Loucy (cell line): ENCODE results near the gene PAQR9.

Source experiments
- H2AFZ ChIP-seq: fragments of 200-600 bp; sonication (generic); 2 replicates; pipeline ENCODE4 v1.6.0; 2016; ENCODE audit warnings: antibody characterized with exemption, mild to moderate bottlenecking, low read length, moderate library complexity
- H3F3A ChIP-seq: fragments of 200-600 bp; 2 replicates; pipeline ENCODE4 v1.6.0; 2016; ENCODE audit warnings: antibody characterized with exemption, low read depth, mild to moderate bottlenecking
- H3K27me3 ChIP-seq: fragments of 200-600 bp; sonication (generic); 2 replicates; pipeline ENCODE4 v1.6.1; 2014; ENCODE audit warnings: low read length, mild to moderate bottlenecking; ENCODE audit not compliant: insufficient read depth, poor library complexity, severe bottlenecking
- H3K36me3 ChIP-seq: fragments of 200-600 bp; sonication (generic); 2 replicates; pipeline ENCODE4 v1.6.1; 2016; ENCODE audit warnings: low read length; ENCODE audit not compliant: insufficient read depth
- H3K4me1 ChIP-seq: fragments of 200-600 bp; sonication (generic); 2 replicates; pipeline ENCODE4 v1.5.1; 2014; ENCODE audit warnings: low read length, mild to moderate bottlenecking; ENCODE audit not compliant: insufficient read depth, poor library complexity, severe bottlenecking
- H3K4me2 ChIP-seq: fragments of 200-600 bp; sonication (generic); 2 replicates; pipeline ENCODE4 v1.6.0; 2014; ENCODE audit warnings: antibody characterized with exemption, low read length, low read depth, mild to moderate bottlenecking; ENCODE audit not compliant: poor library complexity, severe bottlenecking
- H3K4me3 ChIP-seq: fragments of 200-600 bp; sonication (generic); 2 replicates; pipeline ENCODE4 v1.5.1; 2014; ENCODE audit warnings: low read length, mild to moderate bottlenecking, mixed read lengths; ENCODE audit not compliant: poor library complexity, severe bottlenecking
- H3K79me2 ChIP-seq: fragments of 200-600 bp; sonication (generic); 2 replicates; pipeline ENCODE4 v1.6.1; 2014; ENCODE audit warnings: low read length; ENCODE audit not compliant: insufficient read depth
- H3K9ac ChIP-seq: fragments of 200-600 bp; sonication (generic); 2 replicates; pipeline ENCODE4 v1.6.0; 2014; ENCODE audit warnings: mild to moderate bottlenecking, low read depth, low read length, moderate library complexity; ENCODE audit not compliant: poor library complexity, severe bottlenecking
- H3K9me2 ChIP-seq: fragments of 200-600 bp; sonication (generic); replicated peaks from 2 replicates; pipeline ENCODE4 v1.6.1; 2016; ENCODE audit warnings: low read depth, low read length, mixed read lengths
- H3K9me3 ChIP-seq: fragments of 200-600 bp; sonication (generic); 2 replicates; pipeline ENCODE4 v1.6.1; 2014; ENCODE audit warnings: mild to moderate bottlenecking, antibody characterized with exemption, low read length, low read depth; ENCODE audit not compliant: insufficient read depth
- H4K20me1 ChIP-seq: fragments of 200-600 bp; sonication (generic); 2 replicates; pipeline ENCODE4 v1.6.0; 2014; ENCODE audit warnings: antibody characterized with exemption, low read length, mild to moderate bottlenecking; ENCODE audit not compliant: insufficient read depth, poor library complexity, severe bottlenecking
- EZH2phosphoT487 ChIP-seq: fragments of 200-600 bp; IDR thresholded peaks from 2 replicates; pipeline ENCODE4 v1.6.1; 2018; ENCODE audit warnings: antibody characterized with exemption, mild to moderate bottlenecking, moderate library complexity, borderline replicate concordance
- TF ChIP-seq, protein P1 (sequence below): fragments of 200-600 bp; sonication (generic); conservative IDR thresholded peaks from 2 replicates; pipeline ENCODE4 v1.5.1; 2014; ENCODE audit warnings: mild to moderate bottlenecking, antibody characterized with exemption, low read length

PAQR9 gene

DNA sequence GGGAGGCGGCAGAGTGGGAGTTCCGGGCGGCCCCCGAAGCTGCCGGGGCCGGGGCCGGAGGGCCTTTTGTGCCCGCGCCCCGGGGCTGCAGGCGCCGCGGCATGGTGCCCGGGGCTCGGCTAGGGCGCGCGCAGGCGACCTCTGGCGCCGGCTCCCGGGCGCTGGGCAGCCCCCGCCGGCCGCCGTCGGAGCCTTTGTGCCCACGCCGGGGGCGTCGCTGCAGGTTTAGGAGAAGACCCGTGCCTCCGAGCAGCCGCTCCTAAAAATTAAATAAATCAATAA, 299 bp downstream of the PAQR9 start:
- TF ChIP-seq EZH2phosphoT487 = no peak
- TF ChIP-seq, protein P1, sequence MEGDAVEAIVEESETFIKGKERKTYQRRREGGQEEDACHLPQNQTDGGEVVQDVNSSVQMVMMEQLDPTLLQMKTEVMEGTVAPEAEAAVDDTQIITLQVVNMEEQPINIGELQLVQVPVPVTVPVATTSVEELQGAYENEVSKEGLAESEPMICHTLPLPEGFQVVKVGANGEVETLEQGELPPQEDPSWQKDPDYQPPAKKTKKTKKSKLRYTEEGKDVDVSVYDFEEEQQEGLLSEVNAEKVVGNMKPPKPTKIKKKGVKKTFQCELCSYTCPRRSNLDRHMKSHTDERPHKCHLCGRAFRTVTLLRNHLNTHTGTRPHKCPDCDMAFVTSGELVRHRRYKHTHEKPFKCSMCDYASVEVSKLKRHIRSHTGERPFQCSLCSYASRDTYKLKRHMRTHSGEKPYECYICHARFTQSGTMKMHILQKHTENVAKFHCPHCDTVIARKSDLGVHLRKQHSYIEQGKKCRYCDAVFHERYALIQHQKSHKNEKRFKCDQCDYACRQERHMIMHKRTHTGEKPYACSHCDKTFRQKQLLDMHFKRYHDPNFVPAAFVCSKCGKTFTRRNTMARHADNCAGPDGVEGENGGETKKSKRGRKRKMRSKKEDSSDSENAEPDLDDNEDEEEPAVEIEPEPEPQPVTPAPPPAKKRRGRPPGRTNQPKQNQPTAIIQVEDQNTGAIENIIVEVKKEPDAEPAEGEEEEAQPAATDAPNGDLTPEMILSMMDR = no peak
- H4K20me1 ChIP-seq = no peaks in the 10 kb centered on the region
- H3K4me2 ChIP-seq = no peak overlapping the region
- H3F3A ChIP-seq = no peaks in the 10 kb centered on the region
- H3K36me3 ChIP-seq = no peaks in the 10 kb centered on the region
- H3K4me3 ChIP-seq = no peak overlapping the region
- H2AFZ ChIP-seq = no peak overlapping the region
- H3K9me3 ChIP-seq = no peaks in the 10 kb centered on the region
- H3K9ac ChIP-seq = no peak overlapping the region
- H3K27me3 ChIP-seq = no peaks in the 10 kb centered on the region
- H3K79me2 ChIP-seq = no peaks in the 10 kb centered on the region
- H3K4me1 ChIP-seq = no peaks in the 10 kb centered on the region
- H3K9me2 ChIP-seq = no peaks in the 10 kb centered on the region

DNA sequence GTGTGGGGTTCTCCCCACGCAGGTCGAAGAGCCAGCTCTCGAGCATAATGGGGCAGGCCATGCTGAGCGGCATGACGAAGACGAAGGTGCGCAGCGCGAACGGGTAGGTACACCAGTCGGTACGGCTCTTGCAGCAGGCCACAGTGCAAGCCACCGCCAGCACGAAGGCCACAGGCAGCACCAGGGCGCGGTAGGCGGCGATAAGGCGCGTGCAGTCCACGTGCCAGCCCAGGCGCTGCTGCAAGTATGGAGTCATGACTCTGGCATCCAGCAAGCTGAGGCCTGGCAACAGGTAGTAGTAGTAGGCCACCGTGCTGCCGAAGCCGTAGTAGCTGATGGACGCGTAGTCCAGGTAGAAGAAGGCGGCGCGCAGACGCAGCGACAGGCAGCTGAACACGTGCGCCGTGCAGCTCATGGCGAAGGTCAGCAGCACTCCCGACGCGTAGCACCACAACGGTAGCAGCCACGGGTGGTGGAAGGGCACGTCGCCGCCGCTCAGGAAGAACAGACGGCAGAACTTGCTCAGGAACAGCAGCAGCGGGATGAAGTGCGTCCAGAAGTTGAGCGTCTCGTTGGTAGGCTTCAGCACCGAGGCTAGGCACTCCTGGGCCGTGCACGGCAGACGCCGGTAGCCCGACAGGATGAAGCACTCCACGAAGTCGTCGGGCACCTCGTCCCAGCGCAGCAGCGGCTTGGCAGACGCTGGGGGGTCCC, 797 bp downstream of the PAQR9 start:
- no peaks in the 10 kb centered on the region for H3K9me3 ChIP-seq
- H3K27me3 ChIP-seq = no peaks in the 10 kb centered on the region
- H3K4me3 ChIP-seq = no peak overlapping the region
- no peak overlapping the region for H3K9ac ChIP-seq
- no peaks in the 10 kb centered on the region for H3K36me3 ChIP-seq
- H3K4me1 ChIP-seq = no peaks in the 10 kb centered on the region
- H3K79me2 ChIP-seq = no peaks in the 10 kb centered on the region
- H2AFZ ChIP-seq = no peak overlapping the region
- H3F3A ChIP-seq = no peaks in the 10 kb centered on the region
- H3K4me2 ChIP-seq = no peak overlapping the region
- no peaks in the 10 kb centered on the region for H4K20me1 ChIP-seq
- H3K9me2 ChIP-seq = no peaks in the 10 kb centered on the region
- TF ChIP-seq, protein P1 = no peak
- no peak for TF ChIP-seq EZH2phosphoT487

DNA sequence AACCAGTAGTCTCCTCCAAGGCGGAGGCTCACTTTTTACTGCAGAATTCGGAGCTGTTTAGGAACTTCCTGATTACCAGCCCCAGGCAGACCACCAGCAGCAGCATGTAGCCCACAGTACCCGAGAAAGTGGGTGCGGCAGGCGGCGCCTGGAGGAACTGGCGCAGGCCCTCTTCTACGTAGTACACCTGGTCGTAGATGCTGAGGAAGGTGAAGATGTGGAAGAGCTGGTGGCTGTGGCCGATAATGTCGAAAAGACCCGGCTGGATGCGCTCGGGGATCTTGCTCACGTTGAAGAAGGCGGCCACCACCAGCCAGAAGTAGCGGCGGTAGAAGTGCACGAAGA, 1.3 kb downstream of the PAQR9 start:
- no peaks in the 10 kb centered on the region for H3K79me2 ChIP-seq

More for the DNA sequence above, 1.3 kb downstream of the PAQR9 start:
- Histone ChIP-seq H2AFZ (no peak overlapping the region), H3K4me1 (no peaks in the 10 kb centered on the region), H3F3A (no peaks in the 10 kb centered on the region), H3K27me3 (no peaks in the 10 kb centered on the region), H3K4me2 (no peak overlapping the region), H3K4me3 (no peak overlapping the region), H3K9ac (no peak overlapping the region), H3K9me3 (no peaks in the 10 kb centered on the region), H4K20me1 (no peaks in the 10 kb centered on the region), H3K36me3 (no peaks in the 10 kb centered on the region), H3K9me2 (no peaks in the 10 kb centered on the region)
- no peak for TF ChIP-seq EZH2phosphoT487
- TF ChIP-seq, protein P1 = no peak
